Subcutaneous adipose tissue (tissue), 4 donors: Measurements from ENCODE around the gene PLCH2. TPM values are rescaled to one million over a fixed set of nuclear protein-coding genes. Genes with fewer than 3 reads are reported as not detected.

Source experiments
- CTCF ChIP-seq: fragments of 450-650 bp; IDR thresholded peaks from one replicate; pipeline ENCODE4 v1.5.1; 2016; ENCODE audit warnings: low read depth, mild to moderate bottlenecking, control low read depth, antibody characterized with exemption, moderate library complexity
- total RNA-seq, 4 donors: library from RNA; depleted of rRNA; stranded (reverse); fragments of >200 nt; gene quantifications; one replicate each; pipeline ENCODE4 v1.1.0, GENCODE V29; 2016

PLCH2 gene
- total RNA-seq, 4 donors from 2014 or later, result 0.22 to 0.68 TPM; not detected in 2

GRCh38 chr1:2486558-2486957 lies 10.5 kb downstream of the PLCH2 start:
- TF ChIP-seq CTCF, result no peak

GRCh38 chr1:2488688-2489087 lies 12.6 kb downstream of the PLCH2 start:
- TF ChIP-seq CTCF, result no peak

- TF ChIP-seq CTCF, result no peak
These were observed 13.5 kb downstream of the PLCH2 start for GRCh38 chr1:2489615-2490014.

GRCh38 chr1:2492091-2492490 lies 16.0 kb downstream of the PLCH2 start:
- TF ChIP-seq CTCF, result no peak

- no peak for TF ChIP-seq CTCF
These were observed 17.1 kb downstream of the PLCH2 start for GRCh38 chr1:2493218-2493617.

GRCh38 chr1:2493691-2494322 lies 17.7 kb downstream of the PLCH2 start:
- TF ChIP-seq CTCF, result no peak

- no peak for TF ChIP-seq CTCF
These were observed 18.2 kb downstream of the PLCH2 start for GRCh38 chr1:2494323-2494693.
